Measurements from ENCODE around the gene PSMD13. TPM values are rescaled to one million over a fixed set of nuclear protein-coding genes. Genes with fewer than 3 reads are reported as not detected.

Gene PSMD13
- total and polyA plus RNA-seq, 5 donors from 2014 or later: 99.6 to 276 (median 247) TPM

GRCh38 chr11:255176-255575 is 18.4 kb downstream of the PSMD13 start:
- H3K4me3 Mint-ChIP-seq: no peak overlapping the region
- H3K4me3 ChIP-seq (ENCODE audit: low read depth, low read length): no peak overlapping the region
- peaks cover 30% of the 10 kb centered on the region for H3K36me3 ChIP-seq (ENCODE audit: control insufficient read depth, insufficient read depth, low read length)
- H3K4me1 Mint-ChIP-seq: peaks cover 0 to 9% (median 3%) of the 10 kb centered on the region in 4 donors
- peaks cover 22% of the 10 kb centered on the region for H3K36me3 Mint-ChIP-seq
- peaks cover 5% of the 10 kb centered on the region for H3K27me3 Mint-ChIP-seq
- H3K9me3 ChIP-seq (ENCODE audit: control insufficient read depth in 2 of 2, low read length in 2 of 2): no peaks in the 10 kb centered on the region
- ATAC-seq (ENCODE audit: low read depth in 2 of 2) (no peak), DNase-seq (no peak)
- H3K9me3 Mint-ChIP-seq: no peaks in the 10 kb centered on the region
- no peak overlapping the region for H3K27ac Mint-ChIP-seq
- H3K27ac ChIP-seq (ENCODE audit: insufficient read depth, low read length, poor library complexity, severe bottlenecking): no peak overlapping the region
- H3K4me1 ChIP-seq (ENCODE audit: control insufficient read depth, insufficient read depth, low read length, poor library complexity, severe bottlenecking): peaks cover 3% of the 10 kb centered on the region
- H3K27me3 ChIP-seq (ENCODE audit: control insufficient read depth, insufficient read depth, low read length): no peaks in the 10 kb centered on the region

- H3K27me3 ChIP-seq (ENCODE audit: control insufficient read depth, insufficient read depth, low read length): no peaks in the 10 kb centered on the region
- DNase-seq: no peak
- ATAC-seq (ENCODE audit: low read depth in 2 of 2): no peak
- peaks cover 0 to 6% (median 2%) of the 10 kb centered on the region in 4 donors for H3K4me1 Mint-ChIP-seq
- H3K9me3 ChIP-seq (ENCODE audit: control insufficient read depth in 2 of 2, low read length in 2 of 2): no peaks in the 10 kb centered on the region
- H3K27ac Mint-ChIP-seq: peak overlapping the region in 1 of 3 donors; percentile 11
- no peaks in the 10 kb centered on the region for H3K9me3 Mint-ChIP-seq
- no peak overlapping the region for H3K27ac ChIP-seq (ENCODE audit: insufficient read depth, low read length, poor library complexity, severe bottlenecking)
- peaks cover 2% of the 10 kb centered on the region for H3K4me1 ChIP-seq (ENCODE audit: control insufficient read depth, insufficient read depth, low read length, poor library complexity, severe bottlenecking)
- no peak overlapping the region for H3K4me3 ChIP-seq (ENCODE audit: low read depth, low read length)
- H3K4me3 Mint-ChIP-seq: no peak overlapping the region
- H3K36me3 Mint-ChIP-seq: peaks cover 17% of the 10 kb centered on the region
- H3K36me3 ChIP-seq (ENCODE audit: control insufficient read depth, insufficient read depth, low read length): peaks cover 24% of the 10 kb centered on the region
- peaks cover 8% of the 10 kb centered on the region for H3K27me3 Mint-ChIP-seq
Measured at GRCh38 chr11:255816-256215, 19.0 kb downstream of the PSMD13 start.

GRCh38 chr11:256952-257737 is 20.4 kb downstream of the PSMD13 start:
- Mint-ChIP-seq H3K36me3 (peaks cover 9% of the 10 kb centered on the region), H3K27me3 (peaks cover 8% of the 10 kb centered on the region), H3K9me3 (no peaks in the 10 kb centered on the region), H3K27ac (no peak overlapping the region), H3K4me1 (peaks cover 0 to 3% (median 0%) of the 10 kb centered on the region in 4 donors), H3K4me3 (no peak overlapping the region)
- no peaks in the 10 kb centered on the region for H3K9me3 ChIP-seq (ENCODE audit: control insufficient read depth in 2 of 2, low read length in 2 of 2)
- H3K4me1 ChIP-seq (ENCODE audit: control insufficient read depth, insufficient read depth, low read length, poor library complexity, severe bottlenecking): no peaks in the 10 kb centered on the region
- H3K36me3 ChIP-seq (ENCODE audit: control insufficient read depth, insufficient read depth, low read length): peaks cover 14% of the 10 kb centered on the region
- ATAC-seq (ENCODE audit: low read depth in 2 of 2): no peak
- H3K4me3 ChIP-seq (ENCODE audit: low read depth, low read length): no peak overlapping the region
- no peak for DNase-seq
- no peak overlapping the region for H3K27ac ChIP-seq (ENCODE audit: insufficient read depth, low read length, poor library complexity, severe bottlenecking)
- no peaks in the 10 kb centered on the region for H3K27me3 ChIP-seq (ENCODE audit: control insufficient read depth, insufficient read depth, low read length)

- no peak overlapping the region for H3K27ac Mint-ChIP-seq
- peaks cover 4% of the 10 kb centered on the region for H3K36me3 Mint-ChIP-seq
- peaks cover 8% of the 10 kb centered on the region for H3K27me3 Mint-ChIP-seq
- no peak overlapping the region for H3K27ac ChIP-seq (ENCODE audit: insufficient read depth, low read length, poor library complexity, severe bottlenecking)
- no peak for DNase-seq
- H3K4me1 Mint-ChIP-seq: peaks cover 0 to 3% (median 0%) of the 10 kb centered on the region in 4 donors
- no peak overlapping the region for H3K4me3 ChIP-seq (ENCODE audit: low read depth, low read length)
- H3K36me3 ChIP-seq (ENCODE audit: control insufficient read depth, insufficient read depth, low read length): peaks cover 6% of the 10 kb centered on the region
- H3K9me3 ChIP-seq (ENCODE audit: control insufficient read depth in 2 of 2, low read length in 2 of 2): no peaks in the 10 kb centered on the region
- H3K27me3 ChIP-seq (ENCODE audit: control insufficient read depth, insufficient read depth, low read length): no peaks in the 10 kb centered on the region
- H3K4me3 Mint-ChIP-seq: no peak overlapping the region
- ATAC-seq (ENCODE audit: low read depth in 2 of 2): no peak
- H3K9me3 Mint-ChIP-seq: no peaks in the 10 kb centered on the region
- no peaks in the 10 kb centered on the region for H3K4me1 ChIP-seq (ENCODE audit: control insufficient read depth, insufficient read depth, low read length, poor library complexity, severe bottlenecking)
Measured at GRCh38 chr11:257766-258493, 21.2 kb downstream of the PSMD13 start.

GRCh38 chr11:259413-259812 is 22.6 kb downstream of the PSMD13 start:
- Histone ChIP-seq H3K27me3 (ENCODE audit: control insufficient read depth, insufficient read depth, low read length) (no peaks in the 10 kb centered on the region), H3K9me3 (ENCODE audit: control insufficient read depth in 2 of 2, low read length in 2 of 2) (no peaks in the 10 kb centered on the region), H3K4me3 (ENCODE audit: low read depth, low read length) (no peak overlapping the region), H3K27ac (ENCODE audit: insufficient read depth, low read length, poor library complexity, severe bottlenecking) (no peak overlapping the region), H3K4me1 (ENCODE audit: control insufficient read depth, insufficient read depth, low read length, poor library complexity, severe bottlenecking) (no peaks in the 10 kb centered on the region), H3K36me3 (ENCODE audit: control insufficient read depth, insufficient read depth, low read length) (no peaks in the 10 kb centered on the region)
- no peaks in the 10 kb centered on the region for H3K36me3 Mint-ChIP-seq
- no peaks in the 10 kb centered on the region for H3K4me1 Mint-ChIP-seq
- H3K27me3 Mint-ChIP-seq: peaks cover 8% of the 10 kb centered on the region
- no peak overlapping the region for H3K27ac Mint-ChIP-seq
- DNase-seq (no peak), ATAC-seq (ENCODE audit: low read depth in 2 of 2) (no peak)
- no peaks in the 10 kb centered on the region for H3K9me3 Mint-ChIP-seq
- no peak overlapping the region for H3K4me3 Mint-ChIP-seq

- Histone ChIP-seq H3K4me1 (ENCODE audit: control insufficient read depth, insufficient read depth, low read length, poor library complexity, severe bottlenecking) (no peaks in the 10 kb centered on the region), H3K36me3 (ENCODE audit: control insufficient read depth, insufficient read depth, low read length) (no peaks in the 10 kb centered on the region), H3K9me3 (ENCODE audit: control insufficient read depth in 2 of 2, low read length in 2 of 2) (peaks cover 0 to 4% of the 10 kb centered on the region in 2 experiments), H3K27ac (ENCODE audit: insufficient read depth, low read length, poor library complexity, severe bottlenecking) (no peak overlapping the region), H3K4me3 (ENCODE audit: low read depth, low read length) (no peak overlapping the region), H3K27me3 (ENCODE audit: control insufficient read depth, insufficient read depth, low read length) (no peaks in the 10 kb centered on the region)
- Mint-ChIP-seq H3K36me3 (no peaks in the 10 kb centered on the region), H3K9me3 (peaks cover 0 to 2% (median 0%) of the 10 kb centered on the region in 7 donors), H3K27me3 (peaks cover 8% of the 10 kb centered on the region), H3K4me1 (peaks cover 0 to 2% (median 1%) of the 10 kb centered on the region in 4 donors), H3K4me3 (no peak overlapping the region), H3K27ac (no peak overlapping the region)
- no peak for DNase-seq
- ATAC-seq (ENCODE audit: low read depth in 2 of 2): no peak
Measured at GRCh38 chr11:261624-262023, 24.8 kb downstream of the PSMD13 start.

- Mint-ChIP-seq H3K36me3 (no peaks in the 10 kb centered on the region), H3K4me3 (peak overlapping the region; percentile 45 to 92 (median 79)), H3K27me3 (peaks cover 5% of the 10 kb centered on the region), H3K27ac (peak overlapping the region; percentile 48 to 93 (median 75)), H3K9me3 (peaks cover 0 to 2% (median 0%) of the 10 kb centered on the region in 7 donors), H3K4me1 (peaks cover 8 to 38% (median 20%) of the 10 kb centered on the region in 4 donors)
- peak in 1 of 2 donors; percentile 18 for ATAC-seq (ENCODE audit: low read depth in 2 of 2)
- Histone ChIP-seq H3K27ac (ENCODE audit: insufficient read depth, low read length, poor library complexity, severe bottlenecking) (peak overlapping the region; percentile 51), H3K36me3 (ENCODE audit: control insufficient read depth, insufficient read depth, low read length) (no peaks in the 10 kb centered on the region), H3K9me3 (ENCODE audit: control insufficient read depth in 2 of 2, low read length in 2 of 2) (peaks cover 0 to 4% of the 10 kb centered on the region in 2 experiments), H3K4me3 (ENCODE audit: low read depth, low read length) (peak overlapping the region; percentile 31), H3K4me1 (ENCODE audit: control insufficient read depth, insufficient read depth, low read length, poor library complexity, severe bottlenecking) (peaks cover 34% of the 10 kb centered on the region), H3K27me3 (ENCODE audit: control insufficient read depth, insufficient read depth, low read length) (no peaks in the 10 kb centered on the region)
- peak in 1 of 3 donors; percentile 38 for DNase-seq
Measured at GRCh38 chr11:266676-267439, 30.1 kb downstream of the PSMD13 start.
